ENCODE measurements around the gene SLC22A17.
"Not testable (repeated sequence)": the region's sequence is repeated elsewhere in the genome, so short reads cannot be mapped to it uniquely, and the experiment has no call there.

Gene SLC22A17

DNA sequence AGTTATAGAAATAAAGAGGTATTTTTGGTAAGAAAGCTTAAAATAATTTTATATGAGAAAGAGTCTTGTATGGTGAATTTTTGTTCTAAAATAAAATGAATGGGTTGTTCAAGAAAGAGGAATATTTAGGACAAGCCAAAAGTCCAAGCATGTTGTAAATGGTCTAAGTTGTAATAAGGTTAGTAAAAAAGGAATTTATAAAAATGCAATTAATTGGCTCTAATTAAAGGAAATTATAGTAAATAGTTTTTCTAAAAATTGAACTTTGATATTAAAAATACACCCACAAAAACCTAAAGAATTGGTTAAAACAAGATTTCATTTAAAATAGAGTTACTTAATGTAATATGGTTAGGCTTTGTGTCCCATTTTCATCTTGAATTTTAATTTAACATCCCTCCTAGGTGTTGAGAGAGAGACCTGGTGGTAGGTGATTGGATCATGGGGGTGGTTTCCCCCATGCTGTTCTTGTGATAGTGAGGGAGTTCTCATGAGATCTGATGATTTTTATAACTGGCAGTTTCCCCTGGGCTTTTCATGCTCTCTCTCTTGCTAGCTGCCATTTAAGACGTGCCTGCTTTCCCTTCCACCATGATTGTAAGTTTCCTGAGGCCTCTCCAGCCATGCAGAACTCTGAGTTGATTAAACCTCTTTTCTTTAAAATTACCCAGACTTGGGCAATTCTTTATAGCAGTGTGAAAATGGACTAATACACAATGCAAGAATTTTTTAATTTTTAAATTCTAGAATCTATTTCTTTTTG, 13.0 kb downstream of the SLC22A17 start:
- DNase-seq (ENCODE audit: low read depth) = no peak

GRCh38 chr14:23335623-23336022, 17.1 kb downstream of the SLC22A17 start:
- DNase-seq (ENCODE audit: low read depth) = no peak

GRCh38 chr14:23327947-23328744, 24.5 kb downstream of the SLC22A17 start:
- DNase-seq (ENCODE audit: low read depth) = peak; percentile 49

DNA sequence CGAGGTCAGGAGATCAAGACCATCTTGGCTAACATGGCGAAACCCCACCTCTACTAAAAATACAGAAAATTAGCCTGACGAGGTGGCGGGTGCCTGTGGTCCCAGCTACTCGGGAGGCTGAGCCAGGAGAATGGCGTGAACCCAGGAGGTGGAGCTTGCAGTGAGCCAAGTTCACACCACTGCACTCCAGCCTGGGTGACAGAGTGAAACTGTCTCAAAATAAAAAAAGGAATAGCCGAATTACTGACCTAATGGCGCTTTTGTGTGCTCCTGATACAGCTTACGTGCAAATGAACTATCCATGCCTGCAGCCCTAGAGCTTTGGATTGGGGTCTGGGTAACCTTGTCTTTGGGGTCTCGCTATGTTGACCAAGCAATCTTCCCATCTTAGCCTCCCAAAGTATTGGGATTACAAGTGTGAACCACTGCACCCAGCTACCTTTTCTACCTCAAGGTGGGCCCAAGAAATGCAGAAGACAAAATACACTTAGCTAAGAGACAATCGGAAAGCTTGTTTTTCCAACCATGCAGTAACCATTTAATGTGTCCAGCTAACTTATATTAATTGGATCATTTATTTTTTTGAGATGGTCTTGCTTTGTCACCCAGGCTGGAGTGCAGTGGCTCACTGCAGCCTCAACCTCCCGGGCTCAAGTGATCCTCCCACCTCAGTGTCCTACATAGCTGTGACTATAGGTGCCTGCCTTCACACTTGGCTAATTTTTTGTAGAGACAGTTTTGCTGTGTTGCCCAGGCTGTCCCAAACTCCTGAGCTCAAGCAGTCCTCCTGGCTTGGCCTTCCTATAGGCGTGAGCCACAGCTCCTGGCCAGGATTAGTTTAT, 26.0 kb downstream of the SLC22A17 start:
- DNase-seq (ENCODE audit: low read depth) = no peak

- not testable (repeated sequence) for DNase-seq (ENCODE audit: low read depth)
Observed at GRCh38 chr14:23325746-23326145, 26.9 kb downstream of the SLC22A17 start.

DNA sequence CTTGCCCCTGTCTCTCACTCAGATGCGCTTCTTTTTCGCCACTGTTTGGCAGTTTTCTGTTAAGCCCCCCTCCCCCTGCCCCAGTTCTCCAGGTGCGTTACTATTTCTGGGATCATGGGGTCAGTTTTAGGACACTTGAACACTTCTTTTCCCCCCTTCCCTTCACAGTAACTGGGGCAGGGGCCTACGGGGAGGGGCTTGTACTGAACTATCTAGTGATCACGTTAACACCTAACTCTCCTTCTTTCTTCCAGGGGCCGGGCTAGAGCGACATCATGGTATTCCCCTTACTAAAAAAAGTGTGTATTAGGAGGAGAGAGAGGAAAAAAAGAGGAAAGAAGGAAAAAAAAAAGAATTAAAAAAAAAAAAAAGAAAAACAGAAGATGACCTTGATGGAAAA, 27.7 kb downstream of the SLC22A17 start:
- DNase-seq (ENCODE audit: low read depth) = no peak

GRCh38 chr14:23324455-23324846, 28.2 kb downstream of the SLC22A17 start:
- DNase-seq (ENCODE audit: low read depth) = no peak

- DNase-seq (ENCODE audit: low read depth) = no peak
Observed at GRCh38 chr14:23323838-23324454, 28.7 kb downstream of the SLC22A17 start.

- no peak for DNase-seq (ENCODE audit: low read depth)
Observed at GRCh38 chr14:23322568-23323517, 29.8 kb downstream of the SLC22A17 start.

- DNase-seq (ENCODE audit: low read depth) = peak; percentile 62
Observed at GRCh38 chr14:23321572-23322547, 30.8 kb downstream of the SLC22A17 start.

- DNase-seq (ENCODE audit: low read depth) = peak; percentile 94
Observed at GRCh38 chr14:23320584-23321571, 31.8 kb downstream of the SLC22A17 start, which contains the start of gene PABPN1. Gene PABPN1, plus strand, starts transcription at chr14:23321457. Its CDS starts 13 bp downstream, at chr14:23321470.

DNA sequence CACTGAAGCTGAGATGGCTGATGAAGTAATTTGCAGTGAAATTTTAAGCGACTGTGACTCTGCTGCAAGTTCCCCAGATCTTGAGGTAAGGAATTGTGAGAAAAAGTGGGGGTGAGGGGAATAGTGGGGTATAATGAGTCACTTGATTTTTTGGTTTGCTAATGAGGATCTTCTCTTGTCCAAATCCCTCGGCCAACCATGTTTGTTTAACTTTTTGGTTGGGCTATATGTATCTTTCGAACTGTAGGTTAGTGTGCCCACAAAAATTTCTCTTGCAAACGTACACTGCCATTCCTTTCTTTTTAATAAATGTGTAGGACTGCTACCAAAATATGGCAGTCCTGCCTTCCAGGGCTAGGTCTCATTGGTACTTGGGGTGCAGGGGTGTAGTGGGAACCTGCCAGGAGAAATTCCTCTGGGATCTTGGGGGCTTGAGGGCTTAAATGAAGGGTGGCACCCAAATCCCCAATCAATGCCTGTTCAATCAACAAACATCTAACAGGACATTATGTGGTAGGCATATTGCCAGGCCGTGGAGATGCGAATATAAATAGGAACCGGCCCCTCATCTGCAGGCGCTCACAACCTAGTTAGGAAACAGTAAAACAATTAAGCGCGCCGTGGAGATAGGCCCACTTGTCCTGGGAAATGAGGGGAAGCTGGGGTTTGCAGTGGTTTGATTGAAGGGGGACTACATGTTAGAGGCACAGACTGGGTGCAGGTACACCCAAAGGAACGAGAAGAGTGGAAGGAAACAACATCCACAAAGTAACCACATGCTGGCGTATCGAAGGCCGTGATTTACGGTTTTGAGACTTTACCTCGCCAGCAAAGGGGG, 32.7 kb downstream of the SLC22A17 start:
- DNase-seq (ENCODE audit: low read depth) = no peak

- no peak for DNase-seq (ENCODE audit: low read depth)
Observed at GRCh38 chr14:23316300-23316699, 36.4 kb downstream of the SLC22A17 start.

DNA sequence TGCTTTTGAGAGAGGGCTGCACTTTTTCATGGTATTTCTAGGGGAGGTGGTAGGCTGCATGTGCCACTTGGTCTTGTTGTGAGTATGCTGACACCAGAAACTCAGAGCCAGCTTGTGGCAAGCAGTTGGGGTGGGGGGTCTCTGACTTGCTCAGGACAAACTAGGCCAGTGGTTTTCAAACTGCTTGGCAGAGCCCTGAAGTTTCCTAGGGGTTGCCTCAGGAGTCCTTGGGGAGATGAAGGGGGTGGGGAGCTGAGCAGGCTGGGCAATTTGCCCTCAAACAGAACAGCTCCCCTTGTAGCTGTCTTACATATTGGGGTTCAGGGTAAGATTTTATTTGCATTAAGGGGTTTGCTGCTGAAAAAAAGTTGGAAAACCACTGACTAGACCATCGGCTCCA, 42.1 kb downstream of the SLC22A17 start:
- no peak for DNase-seq (ENCODE audit: low read depth)

GRCh38 chr14:23308721-23309445, 43.8 kb downstream of the SLC22A17 start:
- DNase-seq (ENCODE audit: low read depth) = no peak
